Smooth muscle cell (in vitro differentiated cells): ENCODE data around the gene LARP6. TPM values are rescaled to one million over a fixed set of nuclear protein-coding genes. Genes with fewer than 3 reads are reported as not detected.

Source experiments
- DNase-seq: peaks from one replicate; lab custom pipeline; 2025; ENCODE audit not compliant: unreplicated experiment; lab: John Stamatoyannopoulos, UW
- H2AFZ ChIP-seq: fragments of 200-600 bp; sonication (generic); 2 replicates; pipeline ENCODE4 v1.6.0; 2016; ENCODE audit warnings: antibody characterized with exemption, low read depth, mild to moderate bottlenecking
- H3F3A ChIP-seq: fragments of 200-600 bp; sonication (generic); 2 replicates; pipeline ENCODE4 v1.6.0; 2017; ENCODE audit warnings: antibody characterized with exemption, low read depth
- H3K27ac ChIP-seq: fragments of 200-600 bp; sonication (generic); 2 replicates; pipeline ENCODE4 v1.5.1; 2016; ENCODE audit warnings: low read depth, mild to moderate bottlenecking
- H3K27me3 ChIP-seq: fragments of 200-600 bp; sonication (generic); 2 replicates; pipeline ENCODE4 v1.6.1; 2016; ENCODE audit warnings: low read depth, mild to moderate bottlenecking
- H3K36me3 ChIP-seq: fragments of 200-600 bp; sonication (generic); 2 replicates; pipeline ENCODE4 v1.5.1; 2016; ENCODE audit warnings: low read depth
- H3K4me1 ChIP-seq: fragments of 200-600 bp; sonication (generic); 2 replicates; pipeline ENCODE4 v1.5.1; 2016; ENCODE audit warnings: low read depth
- H3K4me2 ChIP-seq: fragments of 200-600 bp; sonication (generic); 2 replicates; pipeline ENCODE4 v1.6.0; 2016; ENCODE audit warnings: mild to moderate bottlenecking
- H3K4me3 ChIP-seq: fragments of 200-600 bp; sonication (generic); 2 replicates; pipeline ENCODE4 v1.5.1; 2016; ENCODE audit warnings: mild to moderate bottlenecking
- H3K79me2 ChIP-seq: fragments of 200-600 bp; sonication (generic); 2 replicates; pipeline ENCODE4 v1.6.0; 2016; ENCODE audit warnings: low read depth, mild to moderate bottlenecking
- H3K9ac ChIP-seq: fragments of 200-600 bp; sonication (generic); 2 replicates; pipeline ENCODE4 v1.6.0; 2016; ENCODE audit warnings: low read depth
- H3K9me3 ChIP-seq: fragments of 200-600 bp; sonication (generic); replicated peaks from 2 replicates; pipeline ENCODE4 v1.5.1; 2016; ENCODE audit warnings: low read depth
- H4K20me1 ChIP-seq: fragments of 200-600 bp; sonication (generic); 2 replicates; pipeline ENCODE4 v1.6.0; 2016; ENCODE audit warnings: low read depth
- CTCF ChIP-seq: fragments of 200-600 bp; sonication (generic); IDR thresholded peaks from 2 replicates; pipeline ENCODE4 v1.5.1; 2017; ENCODE audit warnings: borderline replicate concordance, mild to moderate bottlenecking, antibody characterized with exemption; ENCODE audit not compliant: insufficient read depth, poor library complexity, severe bottlenecking
- WGBS: methylation state at CpG from one replicate; pipeline ENCODE4 v1.1.7; 2016; ENCODE audit warnings: low lambda C conversion rate; 5-methylcytosine and 5-hydroxymethylcytosine counted together
- polyA plus RNA-seq: library from polyadenylated mRNA; unstranded; fragments of >200 nt; fragmentation: Nextera tagmentation; extraction: Ambion mirVana; gene quantifications from 2 replicates; pipeline ENCODE4 v1.2.1, GENCODE V29; 2016
- total RNA-seq: library from RNA; depleted of rRNA; stranded (reverse); fragments of >200 nt; gene quantifications from 2 replicates; pipeline ENCODE4 v1.2.3, GENCODE V29; 2014

LARP6 gene
- total and polyA plus RNA-seq, 2 experiments from 2014 or later, result 55.1 to 69.5 TPM

- Histone ChIP-seq H3K36me3 (no peaks in the 10 kb centered on the region), H3K79me2 (no peaks in the 10 kb centered on the region), H2AFZ (no peak overlapping the region), H3K4me2 (no peak overlapping the region), H3K4me3 (no peak overlapping the region), H3K27ac (no peak overlapping the region), H3K4me1 (no peaks in the 10 kb centered on the region), H3K27me3 (no peaks in the 10 kb centered on the region), H3K9ac (no peak overlapping the region), H4K20me1 (no peaks in the 10 kb centered on the region), H3K9me3 (no peaks in the 10 kb centered on the region), H3F3A (no peaks in the 10 kb centered on the region)
- DNase-seq, result no peak
- WGBS, result 60% methylated on average over 2 of the region's 2 CpGs
- no peak for TF ChIP-seq CTCF
Observed at GRCh38 chr15:70879401-70879800, 25.4 kb upstream of the LARP6 start.

GRCh38 chr15:70876683-70877082 lies 22.7 kb upstream of the LARP6 start:
- no peaks in the 10 kb centered on the region for H4K20me1 ChIP-seq
- no peak overlapping the region for H3K9ac ChIP-seq
- H3F3A ChIP-seq, result no peaks in the 10 kb centered on the region
- H3K27ac ChIP-seq, result no peak overlapping the region
- H3K4me3 ChIP-seq, result no peak overlapping the region
- H3K27me3 ChIP-seq, result no peaks in the 10 kb centered on the region
- no peaks in the 10 kb centered on the region for H3K4me1 ChIP-seq
- no peak for TF ChIP-seq CTCF
- WGBS, result 89% methylated on average over 2 of the region's 2 CpGs
- no peak for DNase-seq
- H3K79me2 ChIP-seq, result no peaks in the 10 kb centered on the region
- no peak overlapping the region for H2AFZ ChIP-seq
- no peaks in the 10 kb centered on the region for H3K36me3 ChIP-seq
- H3K4me2 ChIP-seq, result no peak overlapping the region
- no peaks in the 10 kb centered on the region for H3K9me3 ChIP-seq

- Histone ChIP-seq H3K4me3 (no peak overlapping the region), H3K4me2 (no peak overlapping the region), H4K20me1 (no peaks in the 10 kb centered on the region), H3K27me3 (no peaks in the 10 kb centered on the region), H3K9me3 (no peaks in the 10 kb centered on the region), H3K36me3 (no peaks in the 10 kb centered on the region), H2AFZ (no peak overlapping the region), H3K27ac (no peak overlapping the region), H3K79me2 (no peaks in the 10 kb centered on the region), H3K9ac (no peak overlapping the region), H3F3A (no peaks in the 10 kb centered on the region), H3K4me1 (no peaks in the 10 kb centered on the region)
- WGBS, result 80% methylated on average over 3 of the region's 3 CpGs
- DNase-seq, result no peak
- no peak for TF ChIP-seq CTCF
Observed at GRCh38 chr15:70876011-70876410, 22.1 kb upstream of the LARP6 start.

- Histone ChIP-seq H3K9me3 (no peaks in the 10 kb centered on the region), H3K36me3 (no peaks in the 10 kb centered on the region), H3K4me1 (no peaks in the 10 kb centered on the region), H3K4me2 (no peak overlapping the region), H2AFZ (no peak overlapping the region), H3K4me3 (no peak overlapping the region), H3K79me2 (no peaks in the 10 kb centered on the region), H3F3A (no peaks in the 10 kb centered on the region), H3K27me3 (no peaks in the 10 kb centered on the region), H3K27ac (no peak overlapping the region), H3K9ac (no peak overlapping the region), H4K20me1 (no peaks in the 10 kb centered on the region)
- peak; percentile 41 for TF ChIP-seq CTCF
- no peak for DNase-seq
- WGBS, result 79% methylated on average over 7 of the region's 7 CpGs
Observed at GRCh38 chr15:70875001-70875782, 21.2 kb upstream of the LARP6 start.
